Fibroblast of upper back skin (primary cell): Measurements from ENCODE around the gene MDM1.

Source experiments
- DNase-seq: peaks from one replicate; pipeline ENCODE4 v3.0.0-alpha.2; 2013

The MDM1 gene

DNA sequence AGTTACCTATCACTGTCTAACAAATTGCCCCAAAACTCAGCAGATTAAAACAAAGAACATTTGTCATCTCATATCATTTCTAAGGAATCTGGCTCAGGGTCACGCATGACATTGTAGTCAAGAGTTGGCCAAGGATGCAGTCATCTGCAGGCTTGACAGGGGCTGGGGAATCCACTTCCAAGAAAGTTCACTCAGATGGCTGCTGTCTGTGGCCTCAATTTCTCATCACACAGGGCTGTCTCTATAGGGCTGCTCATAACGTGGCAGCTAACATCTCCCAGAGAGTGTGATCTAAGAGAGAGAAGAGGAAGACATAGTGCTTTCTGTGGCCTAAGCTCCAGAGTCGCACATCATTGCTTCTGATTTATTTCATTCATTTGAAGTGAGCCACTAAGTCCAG, 61.8 kb downstream of the MDM1 start:
- no peak for DNase-seq

DNA sequence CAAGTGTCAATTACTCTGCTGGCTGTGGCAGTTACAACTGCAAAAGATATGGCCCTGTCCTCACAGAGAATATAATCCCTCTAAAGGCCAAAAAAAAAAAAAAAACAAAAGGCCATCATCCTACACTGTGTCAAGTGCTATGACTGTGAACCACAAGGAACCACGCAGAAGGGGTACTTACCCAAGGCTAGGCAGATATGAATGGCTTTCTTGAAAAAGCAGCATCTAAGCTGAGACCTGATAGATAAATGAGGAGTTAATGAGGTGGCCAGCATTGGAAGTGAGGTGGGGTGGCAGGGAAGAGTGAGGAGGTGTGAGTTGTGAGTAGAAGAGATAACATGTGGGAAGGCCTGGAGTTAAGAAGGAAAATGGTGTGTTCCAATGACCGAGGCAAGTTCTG, 62.4 kb downstream of the MDM1 start:
- DNase-seq = no peak

GRCh38 chr12:68268967-68269366, 63.2 kb downstream of the MDM1 start:
- DNase-seq = no peak

DNA sequence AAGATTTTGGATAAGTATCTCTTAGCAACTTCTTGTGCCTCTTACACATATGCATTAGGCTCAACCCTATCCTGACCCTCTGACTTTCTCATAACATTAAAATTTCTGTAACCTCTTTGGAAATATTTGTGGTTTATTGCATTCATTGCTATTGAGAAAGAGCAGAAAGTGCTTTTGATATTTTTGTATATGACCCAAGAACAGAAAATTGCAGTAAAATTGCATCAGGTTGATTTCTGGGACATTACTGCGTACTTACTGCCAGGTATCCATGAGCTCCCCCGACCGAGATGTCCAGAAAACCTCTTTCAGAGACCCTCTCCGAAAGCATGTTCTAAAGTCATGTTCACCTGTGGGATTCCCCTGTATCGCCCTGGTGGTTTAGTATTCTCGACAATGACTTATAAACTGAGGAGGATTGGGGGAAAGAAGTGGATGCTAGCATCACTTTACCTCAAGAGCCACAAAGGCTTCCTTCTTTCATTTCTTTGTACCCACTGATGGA, 64.2 kb downstream of the MDM1 start:
- peak; percentile 97 for DNase-seq

DNA sequence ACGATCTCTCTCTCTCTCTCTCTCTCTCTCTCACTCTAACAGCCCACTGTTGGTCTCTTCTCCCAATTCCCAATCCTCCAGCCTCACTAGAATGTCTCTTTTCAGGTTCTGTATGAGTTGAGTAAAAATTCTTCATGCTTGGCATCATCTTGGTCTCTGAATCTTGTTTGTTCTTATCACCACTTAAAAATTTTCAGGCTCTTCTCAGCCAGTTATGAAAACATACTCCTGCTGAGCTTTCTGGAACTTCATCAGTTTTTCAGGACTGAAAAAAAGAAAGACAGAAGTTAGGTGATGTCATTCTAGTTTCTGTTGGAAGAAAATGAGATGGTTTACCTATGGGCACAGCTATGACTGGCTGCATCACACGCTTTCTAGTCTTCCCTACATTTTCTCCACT, 67.3 kb downstream of the MDM1 start:
- peak; percentile 88 for DNase-seq

GRCh38 chr12:68264158-68264855, 67.9 kb downstream of the MDM1 start:
- peak; percentile 44 for DNase-seq

DNA sequence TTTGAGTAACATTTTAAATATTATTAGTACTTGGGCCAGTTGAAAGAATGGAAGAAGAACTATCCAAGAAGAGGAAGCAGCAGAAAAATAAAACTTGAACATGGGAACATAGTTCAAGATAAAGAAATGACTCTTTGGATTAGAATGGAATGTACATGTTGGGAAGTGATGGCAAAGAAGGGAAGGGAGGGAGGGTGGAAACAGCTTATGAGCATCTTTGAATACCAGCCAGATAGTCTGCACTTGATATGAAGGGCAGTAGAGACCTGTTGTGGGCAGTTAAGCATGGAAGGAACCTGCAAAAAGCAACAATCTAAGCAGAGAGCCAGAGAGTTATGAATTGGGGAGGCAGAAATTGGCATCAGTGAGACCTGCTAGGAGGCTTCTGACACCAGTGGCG, 68.8 kb downstream of the MDM1 start:
- peak; percentile 65 for DNase-seq

DNA sequence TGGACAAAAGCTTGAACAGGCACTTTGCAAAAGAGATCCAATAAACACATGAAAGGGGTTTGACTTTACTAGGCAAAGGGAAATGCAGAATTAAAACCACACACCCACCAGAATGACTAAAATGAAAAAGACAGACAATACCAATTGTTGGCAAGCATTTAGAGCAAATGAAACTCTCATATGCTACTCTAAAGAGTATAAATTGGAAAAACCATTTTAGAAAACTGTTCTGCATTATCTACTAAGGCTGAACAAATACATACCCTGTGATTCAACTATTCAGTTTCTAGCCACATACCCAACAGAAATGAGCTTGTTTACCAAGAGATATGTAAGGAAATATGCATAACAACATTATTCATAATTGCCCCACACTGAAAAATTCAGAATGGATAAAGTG, 70.3 kb downstream of the MDM1 start:
- DNase-seq = no peak

- DNase-seq = no peak
Measured at GRCh38 chr12:68260153-68260552, 72.0 kb downstream of the MDM1 start.

- DNase-seq = peak; percentile 80
Measured at GRCh38 chr12:68259318-68259940, 72.7 kb downstream of the MDM1 start.

DNA sequence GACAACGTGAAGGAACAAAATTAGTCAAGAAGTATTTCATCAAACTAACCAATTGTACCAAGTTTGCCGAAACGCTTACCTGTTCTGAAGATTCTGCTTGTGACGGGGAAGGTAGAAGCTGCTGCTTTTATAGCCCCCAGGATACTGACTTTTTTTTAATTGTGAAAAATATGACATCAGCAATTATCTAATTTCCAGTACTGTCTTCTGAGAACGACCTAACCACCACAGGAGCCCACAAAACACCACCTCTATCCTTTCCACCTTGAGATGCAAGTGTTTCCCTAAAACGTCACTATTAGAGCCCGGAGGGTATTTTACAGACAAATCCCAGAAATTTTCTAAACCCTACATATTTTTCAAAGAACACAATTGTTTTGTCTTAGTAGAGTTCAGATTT, 78.7 kb downstream of the MDM1 start, which contains the start of gene IL22:
Gene IL22 (minus strand): TSS at position 101 of the 400 bp plus-strand sequence. CDS start 156 bp downstream, outside the sequence.
- DNase-seq = no peak

GRCh38 chr12:68252077-68252476, 80.1 kb downstream of the MDM1 start:
- DNase-seq = no peak

- DNase-seq = no peak
Measured at GRCh38 chr12:68250454-68250853, 81.7 kb downstream of the MDM1 start.

DNA sequence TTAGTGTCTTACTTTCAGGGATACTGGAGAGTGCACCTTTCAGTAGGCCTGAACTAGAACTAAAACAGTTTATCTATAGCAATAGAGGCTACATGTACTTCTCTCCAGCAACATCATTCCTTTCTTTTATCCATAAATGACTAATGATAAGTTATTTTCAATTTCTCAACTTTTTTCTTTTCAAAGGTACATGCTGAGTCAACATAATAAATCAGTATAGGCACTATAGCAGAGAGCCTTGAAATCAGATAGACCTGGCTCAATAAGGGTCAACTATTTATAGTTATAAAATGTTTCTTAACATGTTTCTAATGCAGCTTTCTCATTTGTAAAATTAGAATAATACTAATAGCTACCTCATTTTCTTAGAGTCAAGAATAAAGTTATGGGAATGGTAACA, 84.4 kb downstream of the MDM1 start:
- no peak for DNase-seq

GRCh38 chr12:68246350-68246749, 85.8 kb downstream of the MDM1 start:
- no peak for DNase-seq

GRCh38 chr12:68245180-68246021, 86.8 kb downstream of the MDM1 start:
- DNase-seq = peak; percentile 64
